ENCODE results near the gene DLG2. TPM values are rescaled to one million over a fixed set of nuclear protein-coding genes. Genes with fewer than 3 reads are reported as not detected.
"Not testable (repeated sequence)": the region's sequence is repeated elsewhere in the genome, so short reads cannot be mapped to it uniquely, and the experiment has no call there.

The DLG2 gene
- total RNA-seq, 2 experiments from 2014 or later: 1.2 to 1.4 TPM

GRCh38 chr11:84828616-84829015 is 798.5 kb downstream of the DLG2 start:
- CTCF ChIA-PET: no interaction called here
- POLR2A ChIA-PET: interaction anchor here (0.5 kb wide), 1 partner anchor 58 kb away, joined by 3 read pairs; no protein-coding TSS in a partner anchor

DNA sequence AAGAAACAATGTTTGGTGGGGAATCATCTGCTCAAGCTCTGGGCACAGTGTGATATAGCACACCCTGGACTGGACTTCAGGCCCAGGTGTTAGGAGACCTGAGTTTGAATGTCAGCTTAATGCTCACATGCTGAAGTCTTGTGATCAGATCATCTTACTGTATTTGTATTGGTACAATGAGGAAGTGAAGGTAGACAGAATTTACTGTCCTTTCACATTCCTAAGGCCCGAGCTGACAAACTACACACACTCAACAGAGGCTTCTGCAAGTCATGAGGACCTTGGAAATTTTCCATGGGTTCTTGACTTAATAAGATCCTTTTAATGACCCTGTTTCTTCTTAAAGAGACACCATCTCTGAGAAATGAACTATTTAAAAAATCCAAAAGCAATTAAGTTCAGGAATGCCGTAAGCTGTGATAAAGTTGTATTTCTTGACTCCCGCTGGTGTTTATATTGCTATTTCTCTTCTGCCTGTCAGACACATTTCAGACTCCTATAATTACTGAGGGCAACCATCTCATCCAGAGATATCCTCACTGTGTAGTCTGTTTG is 802.0 kb downstream of the DLG2 start:
- POLR2A ChIA-PET: no interaction called here
- CTCF ChIA-PET: no interaction called here

- CTCF ChIA-PET: no interaction called here
- POLR2A ChIA-PET: no interaction called here
These were observed 802.5 kb downstream of the DLG2 start for GRCh38 chr11:84824624-84825023.

DNA sequence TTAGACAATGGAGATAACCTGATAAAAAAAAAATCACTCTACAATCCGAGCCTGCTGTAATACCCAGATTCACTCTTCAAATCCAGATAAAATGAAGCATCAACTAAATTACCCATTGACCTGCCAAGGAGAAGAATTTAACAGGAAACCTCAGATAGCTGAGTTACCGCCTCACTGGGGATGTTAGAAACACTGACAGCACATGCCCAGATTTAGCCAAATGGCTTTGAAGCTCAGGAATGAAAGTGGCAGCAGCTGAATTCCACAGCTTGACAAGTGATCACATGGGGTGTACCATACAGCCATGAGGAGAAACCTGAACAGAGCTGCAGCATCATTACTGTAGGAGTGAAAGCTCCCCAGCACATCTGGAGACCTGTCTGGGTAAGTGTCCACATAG is 807.6 kb downstream of the DLG2 start:
- POLR2A ChIA-PET: no interaction called here
- CTCF ChIA-PET: no interaction called here

DNA sequence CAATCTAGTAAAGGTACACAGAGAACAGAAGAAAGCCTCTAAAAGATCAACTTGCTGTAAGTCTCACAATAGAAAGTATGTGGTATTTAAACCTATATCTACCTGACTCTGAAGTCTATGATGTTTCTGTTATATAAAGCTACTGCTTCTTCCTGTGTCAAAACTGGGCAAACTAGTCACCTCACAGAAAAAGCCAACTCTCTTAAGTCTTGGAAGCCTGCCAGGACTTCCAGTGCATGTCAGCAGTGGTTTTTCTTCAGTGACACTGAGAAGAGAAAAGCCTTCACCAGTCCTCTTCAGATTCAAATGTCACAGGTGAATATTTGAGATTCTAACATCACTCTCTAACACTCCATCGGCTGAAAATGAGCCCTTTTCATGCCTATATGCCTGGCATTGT is 808.0 kb downstream of the DLG2 start:
- CTCF ChIA-PET: no interaction called here
- POLR2A ChIA-PET: no interaction called here

DNA sequence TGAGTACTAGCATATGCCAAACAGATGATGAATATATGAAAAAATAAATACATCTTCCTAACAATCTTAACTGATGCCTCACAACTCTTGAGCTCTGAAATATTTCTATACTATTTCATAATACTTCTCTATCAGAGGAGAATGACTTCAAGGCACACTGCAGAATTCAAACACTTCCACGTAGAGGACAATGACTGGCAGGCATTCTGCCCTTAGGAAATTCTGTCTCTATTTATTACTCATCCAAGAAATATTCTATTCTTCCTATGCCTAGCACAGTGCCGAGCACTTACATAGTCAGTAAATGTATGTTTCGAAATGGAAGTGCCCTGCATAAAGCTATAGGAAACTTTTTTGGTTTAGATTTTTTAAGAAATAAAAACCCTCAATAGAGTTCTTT is 809.1 kb downstream of the DLG2 start:
- ChIA-PET CTCF (no interaction called here), POLR2A (no interaction called here)

GRCh38 chr11:84812471-84812969 is 814.6 kb downstream of the DLG2 start:
- CTCF ChIA-PET: no interaction called here

DNA sequence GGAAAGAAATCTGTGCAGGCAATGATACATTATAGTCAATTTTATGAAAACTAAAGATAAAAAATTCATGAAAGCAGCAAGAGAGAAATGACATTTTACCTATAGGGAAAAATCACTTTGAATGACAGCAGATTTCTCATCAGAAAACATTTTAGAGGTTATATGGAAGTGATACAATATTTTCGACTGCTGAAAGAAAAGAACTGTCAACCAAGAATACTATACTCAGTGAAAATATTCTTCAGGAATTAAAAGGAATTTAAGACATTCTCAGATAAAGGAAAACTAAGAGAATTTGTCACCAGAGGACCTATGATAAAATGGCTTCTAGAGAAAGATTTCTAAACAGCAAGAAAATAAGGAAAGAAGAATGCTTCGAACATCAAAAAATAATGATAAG is 820.8 kb downstream of the DLG2 start:
- CTCF ChIA-PET: no interaction called here
- POLR2A ChIA-PET: no interaction called here

More at GRCh38 chr11:84812471-84812969, 814.6 kb downstream of the DLG2 start:
- POLR2A ChIA-PET: no interaction called here

- POLR2A ChIA-PET: no interaction called here
- CTCF ChIA-PET: no interaction called here
These were observed 823.1 kb downstream of the DLG2 start for GRCh38 chr11:84804041-84804440.

DNA sequence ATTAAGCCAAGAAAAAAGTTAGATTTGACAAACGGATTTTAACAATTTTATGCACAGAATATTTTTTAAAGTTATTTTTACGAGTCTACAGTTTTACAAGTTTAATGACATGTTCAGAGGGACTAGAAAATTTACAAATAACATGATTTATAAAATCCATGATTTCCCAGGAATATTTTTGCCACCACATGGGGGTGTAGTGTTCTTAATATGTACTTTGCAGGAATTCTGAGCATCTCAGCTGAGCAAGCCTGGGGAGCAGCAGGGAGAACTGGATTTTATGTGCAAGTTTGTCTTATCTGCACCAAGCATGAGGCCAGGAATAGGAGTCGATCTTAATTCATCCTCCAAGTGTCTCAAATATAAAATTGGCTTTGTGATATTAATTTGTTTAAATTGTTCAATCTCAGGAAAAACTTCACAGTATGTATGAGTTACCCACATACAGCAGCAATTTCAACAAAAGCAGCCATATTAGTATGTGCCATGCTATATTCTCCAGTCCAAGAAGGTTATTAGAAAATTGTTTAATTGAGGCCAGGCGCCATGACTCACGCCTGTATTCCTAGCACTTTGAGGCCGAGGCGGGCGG is 826.3 kb downstream of the DLG2 start:
- CTCF ChIA-PET: no interaction called here
- POLR2A ChIA-PET: no interaction called here

DNA sequence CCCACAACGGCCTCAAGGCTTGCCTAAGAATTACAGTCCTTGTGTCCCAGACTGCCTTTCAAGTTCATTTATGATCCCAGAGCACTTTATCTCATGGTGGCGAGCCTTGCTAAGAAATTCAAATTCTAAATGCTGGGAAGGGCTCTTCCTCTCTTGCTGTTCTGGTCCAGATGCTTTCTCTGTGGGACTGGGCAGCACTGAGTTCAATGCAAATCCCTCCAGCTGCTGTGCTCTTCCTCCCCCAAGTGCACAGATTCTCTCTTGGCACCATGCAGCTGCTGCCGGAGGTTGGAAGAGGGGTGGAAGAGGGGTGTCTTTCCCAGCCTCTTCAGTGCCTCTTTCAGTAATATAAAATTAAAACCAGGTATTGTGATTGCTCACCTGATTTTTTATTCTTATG is 828.0 kb downstream of the DLG2 start:
- ChIA-PET POLR2A (no interaction called here), CTCF (no interaction called here)

DNA sequence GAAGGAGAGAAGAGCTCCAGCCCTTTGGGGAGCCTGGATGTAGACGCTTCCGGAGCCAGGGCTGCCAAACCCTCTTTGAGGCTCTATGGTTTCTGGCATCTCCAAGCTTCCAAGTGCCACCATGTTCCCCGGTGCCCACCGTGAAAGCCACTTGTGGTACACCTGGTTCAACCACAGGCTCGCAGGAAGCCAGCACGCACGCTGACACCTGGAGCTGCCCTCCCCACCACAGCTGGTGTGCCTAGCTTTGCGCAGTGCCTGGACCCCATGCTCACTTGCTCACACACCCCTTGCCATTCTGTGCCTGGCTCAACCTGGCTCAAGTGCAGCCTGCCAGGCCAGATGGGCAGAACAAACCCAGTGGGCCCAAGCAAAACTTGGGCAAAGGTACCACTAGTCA is 831.4 kb downstream of the DLG2 start:
- POLR2A ChIA-PET: no interaction called here
- CTCF ChIA-PET: no interaction called here

- ChIA-PET POLR2A (no interaction called here), CTCF (no interaction called here)
These were observed 832.3 kb downstream of the DLG2 start for GRCh38 chr11:84794663-84795443.

GRCh38 chr11:84793318-84793717 is 833.8 kb downstream of the DLG2 start:
- ChIA-PET POLR2A (no interaction called here), CTCF (no interaction called here)

DNA sequence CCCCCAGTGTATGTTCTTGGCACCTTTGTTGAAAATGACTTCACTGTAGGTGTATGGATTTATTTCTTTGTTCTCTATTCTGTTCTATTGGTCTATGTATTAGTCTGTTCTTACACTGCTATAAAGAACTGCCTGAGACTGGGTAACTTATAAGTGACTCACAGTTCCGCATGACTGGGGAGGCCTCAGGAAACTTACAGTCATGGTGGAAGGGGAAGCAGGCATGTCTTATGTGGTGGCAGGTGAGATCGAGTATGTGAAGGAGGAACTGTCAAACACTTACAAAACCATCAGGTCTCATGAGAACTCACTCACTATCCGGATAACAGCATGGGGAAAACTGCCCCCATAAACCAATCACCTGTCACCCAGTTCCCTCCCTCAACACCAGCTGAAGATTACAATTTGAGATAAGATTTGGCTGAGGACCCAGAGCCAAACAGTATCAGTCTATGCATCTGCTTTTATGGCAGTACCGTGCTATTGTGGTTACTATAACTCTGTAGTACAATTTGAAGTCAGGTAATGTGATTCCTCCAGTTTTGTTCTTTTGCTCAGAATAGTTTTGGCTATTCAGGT is 836.2 kb downstream of the DLG2 start:
- POLR2A ChIA-PET: no interaction called here
- CTCF ChIA-PET: no interaction called here

GRCh38 chr11:84788220-84788619 is 838.9 kb downstream of the DLG2 start:
- CTCF ChIA-PET: interaction anchor here (0.7 kb wide), 1 partner anchor 75 kb away, joined by 3 read pairs; no protein-coding TSS in a partner anchor

GRCh38 chr11:84784158-84784557 is 843.0 kb downstream of the DLG2 start:
- CTCF ChIA-PET, POLR2A ChIA-PET: not testable (repeated sequence)

More at GRCh38 chr11:84788220-84788619, 838.9 kb downstream of the DLG2 start:
- POLR2A ChIA-PET: no interaction called here

DNA sequence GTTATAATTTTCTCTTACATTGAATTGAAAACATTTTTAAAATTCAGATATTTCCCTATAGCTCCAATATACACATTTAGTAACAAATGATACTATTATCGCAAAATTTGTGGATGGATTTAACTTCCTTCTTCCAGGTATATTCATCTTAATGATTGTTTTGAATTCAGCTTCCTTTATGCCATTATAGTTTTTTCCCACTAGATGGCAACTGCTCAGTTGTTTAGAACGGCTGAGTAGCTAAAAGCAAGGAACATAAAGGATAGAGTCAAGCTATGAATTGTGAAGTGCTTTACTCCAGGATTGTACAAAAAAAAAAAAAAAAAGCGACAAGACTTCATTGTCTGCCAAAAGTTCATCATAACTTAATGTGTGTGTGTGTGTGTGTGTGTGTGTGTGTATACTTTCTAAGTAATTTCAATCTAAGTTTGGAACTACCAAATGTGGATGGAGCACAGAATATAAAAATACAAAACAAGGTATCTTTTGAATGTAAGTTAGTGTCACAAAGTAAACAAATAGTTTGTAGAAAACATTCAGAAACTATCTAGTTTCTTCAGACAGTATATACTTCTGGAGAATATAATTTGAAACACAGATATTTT is 846.4 kb downstream of the DLG2 start:
- CTCF ChIA-PET: no interaction called here
- POLR2A ChIA-PET: no interaction called here

- CTCF ChIA-PET: no interaction called here
These were observed 851.6 kb downstream of the DLG2 start for GRCh38 chr11:84775503-84775902.

DNA sequence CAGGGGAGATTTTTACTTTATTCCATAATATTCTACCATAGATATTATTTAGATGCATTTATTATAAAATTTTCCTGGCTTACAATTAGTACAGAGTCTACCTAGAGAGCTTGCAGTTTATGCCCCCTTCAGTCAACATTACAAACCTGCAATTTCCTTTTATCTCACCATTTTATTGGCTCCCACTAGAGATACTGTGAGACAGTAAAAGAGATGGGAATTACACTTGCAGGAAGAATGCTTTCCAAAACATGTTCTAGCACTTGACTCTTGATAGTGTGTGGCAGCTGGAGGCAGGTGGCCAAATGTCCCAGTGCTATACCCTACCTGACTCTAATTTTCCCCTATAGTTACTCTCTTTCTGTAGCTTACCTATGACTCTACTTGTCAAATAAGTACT is 863.2 kb downstream of the DLG2 start:
- POLR2A ChIA-PET: no interaction called here
- CTCF ChIA-PET: no interaction called here

More at GRCh38 chr11:84775503-84775902, 851.6 kb downstream of the DLG2 start:
- POLR2A ChIA-PET: no interaction called here

DNA sequence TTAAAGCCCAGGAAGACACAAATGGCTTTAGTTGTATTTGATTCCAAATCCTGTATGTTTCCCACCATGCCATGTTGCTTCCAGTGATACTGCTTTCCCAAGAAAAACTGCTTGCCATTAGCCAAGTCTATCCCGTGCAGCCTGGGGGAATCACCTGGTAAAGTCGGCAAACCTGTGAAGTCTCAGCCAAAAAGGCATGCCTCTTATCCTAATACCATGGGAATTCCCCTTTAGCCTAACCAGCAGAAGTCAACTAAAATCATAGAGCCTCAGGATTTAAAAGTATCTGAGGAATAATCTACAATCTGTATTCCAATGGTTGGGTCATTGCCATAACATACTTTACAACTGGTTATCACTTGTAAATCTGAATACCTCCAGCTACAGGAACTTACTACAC is 869.4 kb downstream of the DLG2 start:
- ChIA-PET POLR2A (no interaction called here), CTCF (no interaction called here)

Data from activated CD8-positive, alpha-beta memory T cell treated with anti-CD3 and anti-CD28 coated beads for 36 hours (primary cell).